ENCODE measurements around the gene SLIT3.

Gene SLIT3

DNA sequence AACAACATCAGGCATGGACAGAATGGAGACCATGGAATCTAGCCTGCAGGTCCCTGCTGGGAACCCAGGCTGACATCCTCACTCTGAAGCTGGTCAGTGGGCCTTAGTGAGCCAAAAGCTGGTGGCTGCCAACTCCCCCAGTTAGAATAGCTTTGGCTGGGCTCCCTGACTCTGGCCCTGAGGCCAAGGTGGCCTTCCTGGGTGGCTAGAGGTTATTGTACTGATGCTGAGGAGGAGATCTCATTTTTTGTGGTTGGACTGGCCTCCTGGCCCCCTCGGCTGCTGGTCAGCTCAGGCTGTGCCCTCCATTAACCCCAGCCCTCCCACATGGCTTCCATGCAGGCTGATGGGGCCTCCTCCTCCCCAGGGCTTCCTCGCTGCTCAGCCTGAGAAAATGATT is 620.5 kb downstream of the SLIT3 start:
- no peak for DNase-seq

DNA sequence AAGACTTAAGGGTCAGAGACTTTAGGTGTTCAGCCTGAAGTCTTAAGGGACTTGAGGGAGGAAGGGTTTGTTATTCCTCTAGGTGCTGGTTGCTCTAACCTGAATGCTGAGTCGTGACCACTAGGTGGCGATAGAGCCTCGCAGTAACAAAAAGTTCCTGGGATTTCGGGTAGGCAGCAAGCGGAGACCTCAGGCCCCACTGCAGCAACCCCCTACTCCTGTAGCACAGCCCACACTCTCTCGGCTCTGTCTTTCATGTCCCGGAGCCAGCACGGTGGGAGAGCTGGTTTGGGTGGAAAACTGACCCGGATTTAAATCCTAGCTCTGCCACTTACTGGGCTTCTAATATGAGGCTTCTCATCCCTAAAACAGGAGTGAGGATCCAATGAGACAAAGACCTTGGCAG is 621.4 kb downstream of the SLIT3 start:
- DNase-seq = peak; percentile 61

DNA sequence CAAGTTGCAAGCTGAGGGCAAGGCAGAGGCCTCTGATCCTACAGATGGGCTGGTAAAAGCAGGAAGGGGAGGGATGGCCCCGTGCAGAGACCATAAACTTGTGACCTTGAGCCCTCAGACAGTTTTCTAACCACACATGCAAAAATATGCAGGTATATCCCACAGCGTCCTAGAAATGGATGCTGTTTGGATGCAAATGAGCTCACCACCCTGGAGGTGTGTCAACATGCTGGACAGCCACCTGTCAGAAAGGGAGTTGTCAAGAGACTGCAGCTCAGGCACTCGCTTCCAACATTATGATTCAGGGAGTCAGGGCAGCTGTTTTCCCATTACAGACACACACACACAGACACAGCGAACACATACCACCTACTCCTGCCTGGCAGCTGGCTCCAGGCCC is 624.4 kb downstream of the SLIT3 start:
- no peak for DNase-seq

DNA sequence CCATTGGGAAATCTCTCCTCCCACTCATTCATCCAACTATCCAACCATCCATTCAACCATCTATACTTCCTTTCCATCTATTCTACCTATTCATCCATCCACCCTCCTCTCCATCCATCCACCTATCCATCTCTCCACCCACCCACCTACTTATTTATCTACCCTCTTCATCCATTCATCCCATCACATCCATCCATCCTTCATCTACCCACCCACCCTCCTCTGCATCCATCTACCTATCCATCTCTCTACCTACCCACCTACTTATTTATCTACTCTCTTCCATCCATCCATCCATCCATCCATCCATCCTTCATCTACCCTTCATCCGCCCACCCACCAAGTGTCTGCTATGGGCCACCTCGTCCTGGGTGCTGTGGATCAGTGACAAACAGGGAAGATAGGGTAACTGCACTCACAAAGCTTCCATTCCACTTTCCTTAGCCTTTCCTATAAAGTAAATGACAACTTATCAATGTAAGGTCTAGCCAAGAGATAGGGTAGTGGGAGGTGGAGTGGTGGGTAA is 625.0 kb downstream of the SLIT3 start:
- DNase-seq = no peak

DNA sequence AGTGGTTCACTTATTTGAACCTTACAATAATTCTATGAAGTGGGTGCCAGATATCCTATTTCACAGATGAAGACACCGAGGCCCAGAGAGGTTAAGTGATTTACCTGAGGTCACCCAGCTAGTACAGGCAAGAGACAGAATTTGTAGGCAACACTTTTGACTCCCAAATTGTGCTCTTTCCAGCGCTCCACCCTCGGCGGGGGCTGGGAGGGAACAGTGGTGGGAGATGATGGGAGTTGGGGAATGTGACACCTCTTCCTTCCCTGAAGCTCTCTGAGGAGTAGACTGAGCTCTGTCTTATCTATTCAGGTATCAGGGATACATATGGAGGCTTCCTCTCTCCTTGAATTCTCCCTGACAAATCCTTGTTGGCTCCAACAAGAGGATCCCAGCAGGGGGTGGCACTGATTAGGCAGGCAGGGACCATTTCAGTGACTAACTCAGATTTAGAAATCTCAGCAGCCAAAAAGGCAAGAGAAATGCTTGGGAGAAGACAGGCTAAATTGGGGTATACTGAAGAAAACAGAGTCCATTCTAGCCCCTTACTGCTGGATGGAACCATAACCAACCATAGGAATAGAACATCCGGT is 626.0 kb downstream of the SLIT3 start:
- DNase-seq = no peak

DNA sequence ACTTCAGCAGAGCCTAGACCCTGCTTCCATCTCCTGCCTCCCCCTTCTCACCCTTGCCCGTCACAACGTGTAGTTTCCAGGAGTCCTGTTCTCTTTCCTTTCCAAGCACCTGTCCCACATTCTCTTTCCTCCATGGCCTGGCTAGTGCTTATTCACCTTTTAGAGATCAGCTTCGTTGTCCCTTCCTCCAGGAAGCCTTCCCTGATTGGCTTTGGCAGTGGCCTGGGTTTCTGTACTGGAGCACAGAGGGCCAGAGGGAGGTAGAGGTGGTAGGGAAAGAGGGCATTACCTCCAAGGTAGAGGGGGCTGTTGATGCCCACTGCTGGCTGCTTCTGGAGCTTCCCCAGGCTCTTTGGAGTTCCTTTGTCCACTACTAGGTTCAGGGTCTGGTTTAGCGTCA is 628.1 kb downstream of the SLIT3 start:
- no peak for DNase-seq

DNA sequence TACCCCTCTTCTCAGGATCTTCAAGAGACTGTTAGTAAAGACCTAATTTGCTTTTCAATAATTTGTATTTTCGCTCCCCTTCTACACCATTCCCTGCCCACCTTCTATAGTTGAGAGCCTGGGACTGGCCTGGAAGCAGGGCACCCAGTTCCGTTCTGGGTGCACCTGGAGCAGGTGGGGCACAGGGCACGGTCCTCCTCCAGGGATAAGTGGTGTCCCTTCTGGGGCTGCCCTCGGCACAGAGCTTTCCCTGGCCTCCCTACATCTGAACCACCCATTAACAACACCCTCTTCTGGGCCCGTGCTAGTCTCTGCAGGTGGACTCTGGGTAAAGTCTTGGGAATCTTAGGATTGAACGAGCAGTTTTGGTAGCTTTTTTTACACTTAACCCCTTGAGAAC is 628.9 kb downstream of the SLIT3 start:
- no peak for DNase-seq

DNA sequence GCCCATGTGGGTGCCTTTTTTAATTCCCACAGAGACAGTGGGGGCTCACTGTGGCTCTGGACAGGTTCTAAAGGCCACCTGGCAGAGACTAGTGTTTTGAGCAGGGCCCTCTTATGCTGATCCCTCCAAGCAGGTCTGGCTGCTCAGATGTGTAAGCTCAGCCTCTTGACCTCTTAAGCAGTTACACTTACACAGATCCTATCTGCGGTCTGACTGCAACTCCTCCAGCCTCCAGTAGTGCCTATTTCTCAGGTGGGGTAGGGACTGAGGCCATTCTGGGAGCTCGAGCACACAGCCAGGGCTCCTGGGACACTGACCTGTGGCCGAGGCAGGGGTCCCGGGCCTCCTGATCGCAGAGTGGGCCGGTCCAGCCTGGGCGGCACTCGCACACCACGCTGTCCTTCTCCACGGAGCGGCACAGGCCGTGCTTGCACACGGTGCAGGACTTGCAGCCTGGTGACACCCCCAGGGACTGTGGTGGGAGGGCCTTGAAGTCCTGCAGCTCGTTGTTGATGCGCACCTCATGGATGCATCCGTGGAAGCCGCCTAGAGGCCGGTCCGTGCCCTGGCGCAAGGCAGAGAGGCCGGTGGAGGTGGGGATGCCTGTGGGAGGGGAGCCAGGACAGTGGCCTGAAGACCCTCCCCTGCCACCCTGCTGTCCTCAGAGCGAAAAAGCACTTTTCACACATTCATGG is 629.9 kb downstream of the SLIT3 start:
- DNase-seq = no peak

DNA sequence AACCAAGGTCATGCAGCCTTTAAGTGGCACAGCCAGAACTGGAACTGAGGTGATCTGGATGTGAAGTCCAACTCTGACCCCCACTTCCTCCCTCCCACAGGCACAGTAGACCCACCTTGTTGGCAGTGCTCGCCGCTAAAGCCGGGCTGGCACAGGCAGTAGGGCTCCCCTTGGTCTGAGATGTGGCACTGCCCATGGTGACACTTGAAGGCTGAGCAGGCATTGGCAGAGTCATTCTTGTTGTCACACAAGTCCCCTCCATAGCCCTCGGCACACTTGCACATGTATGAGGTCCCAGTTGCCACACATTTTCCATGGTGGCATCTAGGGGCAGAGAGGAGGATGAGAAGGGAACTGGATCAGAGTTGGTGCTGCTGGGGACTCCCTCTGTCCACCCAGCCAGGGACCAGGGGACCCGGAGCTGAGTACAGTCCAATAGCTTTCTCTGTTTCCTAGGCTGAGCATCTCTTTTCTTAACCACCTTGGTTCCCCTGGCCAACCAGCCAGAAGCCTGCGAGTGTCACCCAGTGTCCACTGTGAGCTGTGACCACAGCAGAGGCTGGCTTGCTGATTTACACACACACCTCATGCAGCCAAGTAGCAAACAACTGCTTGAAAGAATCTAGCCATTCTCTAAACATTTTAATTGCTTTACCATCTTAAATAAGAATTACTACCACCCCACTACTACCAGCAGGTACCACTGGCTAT is 631.1 kb downstream of the SLIT3 start:
- DNase-seq = no peak

DNA sequence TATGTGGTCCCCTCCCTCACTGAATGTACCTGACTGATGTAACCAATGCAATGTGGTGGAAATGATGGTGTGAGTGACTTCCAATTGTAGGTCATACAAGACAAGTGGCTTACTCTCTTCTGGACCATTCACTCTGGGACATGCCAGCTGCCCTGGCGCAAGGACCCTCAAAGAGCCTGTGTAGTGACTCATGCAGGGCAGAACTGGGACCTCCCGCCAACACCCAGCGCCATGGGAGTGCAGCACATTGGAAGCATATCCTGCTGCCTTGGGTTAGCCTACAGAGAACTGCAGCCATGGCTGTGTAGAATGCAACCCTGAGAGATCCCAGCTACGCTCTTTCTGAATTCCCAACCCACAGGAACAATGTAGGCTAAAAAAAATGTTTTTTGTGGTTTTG is 631.8 kb downstream of the SLIT3 start:
- no peak for DNase-seq

DNA sequence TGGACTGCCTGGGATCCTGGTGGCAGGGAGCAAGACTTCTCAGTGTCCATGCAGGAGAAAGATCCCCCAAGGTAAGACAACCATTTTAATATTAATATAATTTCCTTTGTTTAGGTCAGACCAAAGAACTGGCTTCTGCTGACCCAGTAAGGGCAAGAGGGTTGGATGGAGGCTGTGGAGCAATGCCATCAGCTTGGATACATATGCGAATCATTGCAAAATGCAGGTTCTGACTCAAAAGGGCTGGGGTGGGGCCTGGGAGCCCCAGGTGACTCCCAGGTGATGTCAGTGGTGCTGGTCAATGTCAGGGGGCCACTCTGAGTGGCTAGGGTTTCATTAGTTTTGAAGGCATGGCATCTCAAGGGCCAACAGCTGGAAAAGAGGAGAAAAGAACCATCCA is 632.9 kb downstream of the SLIT3 start:
- DNase-seq = no peak

DNA sequence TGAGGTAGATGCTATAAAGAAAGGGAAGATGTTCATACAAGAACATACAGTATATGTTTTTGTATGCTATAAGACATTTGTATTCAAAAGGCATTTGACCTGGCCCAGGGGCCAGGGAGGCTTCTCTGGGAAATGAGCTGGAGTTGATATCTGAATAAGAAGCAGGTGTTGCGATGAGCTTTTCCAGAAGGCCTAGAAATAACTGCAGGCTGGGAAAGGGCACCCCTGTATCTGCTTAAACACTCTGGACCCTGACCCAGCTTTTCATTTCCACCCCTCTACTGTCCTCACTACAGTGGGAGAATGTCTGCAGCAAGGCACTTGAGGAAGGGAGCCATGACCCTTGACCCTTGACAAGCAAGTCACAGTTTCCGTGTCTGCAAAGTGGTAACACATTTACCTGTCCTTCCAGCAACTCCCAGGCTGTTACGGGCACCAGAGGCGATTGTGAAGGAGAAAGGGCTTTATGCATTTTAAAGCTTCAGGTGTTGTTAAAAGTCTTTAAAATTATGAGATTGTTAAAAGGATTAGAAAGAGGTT is 633.6 kb downstream of the SLIT3 start:
- no peak for DNase-seq

DNA sequence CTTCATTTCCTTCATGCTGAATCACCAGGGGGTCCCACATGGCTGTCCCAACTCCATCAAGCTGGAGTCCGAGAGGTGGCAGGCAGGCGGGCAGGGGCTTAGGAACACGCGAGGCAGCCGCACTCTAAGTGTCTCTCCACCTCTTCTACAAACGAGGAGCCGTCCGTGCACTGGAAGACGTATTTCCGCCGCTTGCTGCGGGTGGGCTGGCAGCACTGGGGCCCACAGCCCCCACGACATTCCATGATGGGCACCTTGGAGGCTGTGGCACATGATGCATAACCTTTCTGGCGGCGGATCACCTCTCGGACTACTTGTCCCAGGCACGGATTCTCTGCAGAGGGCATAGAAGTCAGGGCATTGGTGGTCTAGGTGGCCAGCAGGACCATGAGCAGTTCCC is 634.6 kb downstream of the SLIT3 start:
- DNase-seq = no peak

DNA sequence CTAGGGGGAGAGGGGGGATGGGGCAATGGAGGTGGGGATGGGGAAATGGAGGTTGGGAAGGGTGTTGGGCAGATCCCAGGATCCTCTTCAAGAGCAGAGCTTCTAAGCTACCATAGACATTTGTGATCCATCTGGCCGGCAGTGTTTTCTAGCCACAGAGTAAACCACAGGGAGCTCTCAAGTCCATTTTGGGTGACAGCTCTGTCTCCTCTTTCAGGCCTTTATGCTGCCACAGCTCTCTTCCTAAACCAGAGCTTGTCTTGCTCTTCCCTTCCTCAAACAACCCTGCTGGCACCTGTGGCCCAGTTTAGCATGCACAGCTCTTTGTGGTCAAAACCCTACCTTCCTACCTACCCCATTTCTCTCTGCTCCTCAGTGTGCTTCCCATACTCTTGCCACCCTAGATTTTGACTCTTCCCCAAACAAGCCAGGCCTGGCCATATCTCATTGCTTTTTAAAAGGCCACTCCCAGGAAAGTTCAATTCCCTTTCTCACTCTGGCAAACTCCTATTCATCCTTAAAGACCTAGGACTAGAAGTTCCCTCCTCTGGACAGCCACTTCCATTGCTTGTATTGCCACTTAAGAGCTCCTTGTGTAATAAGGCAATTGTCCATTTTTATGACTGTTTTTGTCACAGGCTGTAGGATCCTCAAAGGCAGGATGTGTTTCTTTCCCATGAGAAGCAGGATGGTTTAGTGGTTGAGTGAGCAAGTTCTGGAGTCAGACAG is 637.5 kb downstream of the SLIT3 start:
- no peak for DNase-seq

DNA sequence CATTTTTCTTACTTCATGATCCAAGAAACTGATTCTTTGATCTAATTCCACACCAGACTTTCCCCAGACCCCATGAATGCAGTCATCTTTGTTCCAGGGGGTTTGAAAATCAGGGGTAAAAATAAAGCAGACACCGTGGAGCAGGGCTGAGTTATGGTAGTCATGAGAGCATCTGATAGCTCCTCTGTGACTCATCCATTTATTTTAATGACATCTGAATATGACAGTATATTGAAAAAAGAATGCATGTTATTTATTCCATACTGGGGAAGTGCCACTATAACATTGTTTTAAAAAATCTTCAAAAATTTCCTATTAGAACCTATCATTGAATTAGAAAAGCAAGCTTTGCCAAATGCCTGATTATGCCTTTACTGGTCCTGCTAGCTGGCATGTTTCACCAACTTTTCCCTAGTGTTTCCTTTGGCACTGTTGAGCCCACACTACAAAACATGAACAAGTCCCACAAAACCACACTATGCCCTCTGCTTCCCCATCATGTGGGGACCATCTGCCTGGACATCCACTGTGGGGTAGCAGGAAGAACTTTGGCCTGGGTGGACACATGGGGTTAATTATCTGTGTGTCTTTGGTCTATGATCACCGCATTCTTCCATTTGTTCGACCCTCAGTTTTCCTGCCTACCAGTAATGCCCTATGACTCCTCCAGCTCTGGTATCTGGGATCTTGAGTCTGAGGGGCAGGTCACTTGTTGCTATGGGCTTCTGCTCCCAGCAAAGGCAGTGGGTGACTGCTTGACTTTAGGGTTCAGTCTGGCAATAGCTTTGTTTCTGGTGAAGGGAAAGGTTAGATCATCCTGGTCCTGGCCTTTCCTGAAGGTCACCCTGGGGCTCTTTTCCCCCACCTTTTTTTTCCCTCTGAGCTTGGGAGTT is 639.1 kb downstream of the SLIT3 start:
- no peak for DNase-seq

DNA sequence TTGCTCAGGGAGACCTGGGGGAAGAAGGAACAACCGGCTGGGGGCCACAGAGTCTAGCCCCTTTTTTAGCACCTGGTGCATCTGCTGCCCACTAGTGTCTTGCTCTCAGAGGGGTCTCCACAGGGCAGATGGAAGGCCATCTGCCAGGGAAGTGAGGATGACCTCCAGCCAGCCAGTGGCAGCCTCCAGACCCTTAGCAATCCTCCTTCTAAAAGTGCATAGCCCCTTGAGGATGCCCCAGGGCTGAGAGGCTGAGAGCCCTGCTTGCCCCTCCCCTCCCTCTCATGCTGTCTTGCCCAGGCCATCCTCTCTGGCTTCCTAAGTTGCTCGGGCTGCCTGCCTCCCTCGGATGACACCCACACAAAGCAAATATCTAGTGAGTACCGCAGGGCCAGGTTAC is 640.2 kb downstream of the SLIT3 start:
- DNase-seq = no peak

DNA sequence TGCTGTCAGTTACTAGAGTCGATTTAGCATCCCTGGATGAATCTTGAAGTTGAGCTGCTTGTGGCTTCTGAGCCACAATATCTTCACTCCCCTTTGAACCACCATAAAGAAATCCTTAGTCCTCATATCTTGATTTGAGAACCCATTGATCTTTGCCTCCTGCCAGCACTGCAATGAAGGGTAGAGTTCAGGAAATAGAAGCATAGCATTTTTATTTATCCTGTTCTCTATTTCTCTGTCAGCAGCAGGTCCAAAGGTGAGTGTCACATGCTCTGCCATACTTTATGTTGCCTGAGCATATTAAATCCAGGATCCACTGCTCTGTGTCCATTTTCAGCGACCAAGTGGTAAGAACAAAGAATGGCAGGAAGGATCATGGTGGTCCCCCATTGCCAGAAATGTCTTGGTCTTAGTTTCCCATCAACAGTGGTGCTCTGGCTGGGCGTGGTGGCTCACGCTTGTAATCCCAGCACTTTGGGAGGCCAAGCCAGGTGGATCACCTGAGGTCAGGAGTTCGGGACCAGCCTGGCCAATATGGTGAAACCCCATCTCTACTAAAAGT is 641.6 kb downstream of the SLIT3 start:
- DNase-seq = no peak

DNA sequence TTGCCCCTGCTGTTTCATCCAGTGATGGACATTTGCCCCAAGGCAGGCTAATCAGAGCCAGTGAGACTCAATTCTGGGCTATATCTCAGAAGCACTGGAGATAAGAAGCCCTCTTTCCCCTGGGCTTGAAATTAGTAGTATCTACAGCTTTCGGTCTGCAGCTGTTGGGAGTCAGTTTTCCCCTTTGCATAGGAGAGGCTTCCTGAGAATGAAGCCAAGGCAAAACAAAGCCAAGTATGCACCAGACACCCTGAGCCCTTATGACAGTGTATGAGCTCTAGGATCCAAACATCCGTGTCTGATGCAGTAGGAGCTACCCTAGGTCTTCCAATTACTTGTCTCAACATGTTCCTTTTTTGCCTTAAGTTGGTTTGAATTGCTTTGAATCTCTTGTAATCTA is 642.5 kb downstream of the SLIT3 start:
- no peak for DNase-seq

DNA sequence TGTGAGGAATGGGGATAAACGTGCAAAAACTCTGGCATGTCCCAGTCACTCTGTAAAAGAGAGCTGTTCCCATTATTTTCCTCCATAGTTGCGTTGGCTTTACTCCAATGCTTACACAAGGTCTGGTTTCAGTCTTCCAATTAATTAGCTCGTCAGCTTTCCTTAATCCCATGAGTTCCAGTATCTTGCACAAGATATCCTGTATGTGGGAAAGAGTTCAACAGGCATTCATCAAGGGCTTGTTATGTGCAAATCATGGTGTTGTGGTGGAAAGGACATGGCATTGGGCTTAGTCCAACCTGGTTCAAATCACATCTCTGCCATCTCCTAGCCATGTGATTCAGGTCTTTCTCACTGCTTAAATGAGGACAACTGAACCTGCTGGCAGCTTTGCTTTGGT is 644.3 kb downstream of the SLIT3 start:
- no peak for DNase-seq

DNA sequence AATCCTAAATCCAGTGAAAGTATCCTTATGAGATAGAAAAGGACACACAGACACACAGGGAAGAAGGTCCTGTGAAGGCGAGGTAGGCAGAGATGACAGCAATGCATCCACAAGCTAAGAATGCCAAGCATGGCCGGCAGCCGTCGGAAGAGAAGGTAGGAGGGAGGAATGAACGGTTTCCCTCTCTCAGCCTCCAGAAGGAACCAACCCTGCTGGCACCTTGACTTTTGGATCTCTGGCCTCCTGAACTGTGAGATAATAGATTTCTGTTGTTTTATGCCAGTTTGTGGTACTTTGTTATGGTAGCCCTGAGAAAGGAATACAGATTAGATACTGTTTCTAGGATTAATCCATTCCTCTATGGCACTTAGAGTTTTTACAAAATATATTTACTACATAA is 645.6 kb downstream of the SLIT3 start:
- no peak for DNase-seq

DNA sequence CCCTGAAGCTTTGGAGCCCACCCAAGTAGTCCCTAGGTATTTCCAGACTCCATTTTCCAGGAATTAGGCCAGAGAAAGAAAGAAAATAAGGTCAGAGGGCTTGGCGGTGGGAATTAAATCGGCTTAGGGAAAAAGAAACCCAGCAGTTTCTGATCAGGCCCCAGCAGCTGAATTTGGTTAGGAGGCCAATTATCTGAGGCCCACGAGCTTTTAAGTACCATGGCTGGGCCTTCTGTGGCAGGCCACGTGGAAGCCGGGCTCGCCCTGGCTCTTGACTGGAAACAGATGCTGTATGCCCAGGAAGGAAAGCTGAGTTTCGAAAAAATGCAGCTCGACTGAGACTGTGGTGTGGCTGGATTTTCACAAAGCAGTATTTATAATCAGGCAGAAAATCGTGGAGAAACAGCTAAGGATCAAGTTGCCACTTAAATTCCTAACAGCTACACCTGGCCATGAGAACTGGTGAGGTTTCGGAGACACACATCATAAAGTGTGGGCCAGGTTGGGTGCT is 646.7 kb downstream of the SLIT3 start:
- DNase-seq = no peak

DNA sequence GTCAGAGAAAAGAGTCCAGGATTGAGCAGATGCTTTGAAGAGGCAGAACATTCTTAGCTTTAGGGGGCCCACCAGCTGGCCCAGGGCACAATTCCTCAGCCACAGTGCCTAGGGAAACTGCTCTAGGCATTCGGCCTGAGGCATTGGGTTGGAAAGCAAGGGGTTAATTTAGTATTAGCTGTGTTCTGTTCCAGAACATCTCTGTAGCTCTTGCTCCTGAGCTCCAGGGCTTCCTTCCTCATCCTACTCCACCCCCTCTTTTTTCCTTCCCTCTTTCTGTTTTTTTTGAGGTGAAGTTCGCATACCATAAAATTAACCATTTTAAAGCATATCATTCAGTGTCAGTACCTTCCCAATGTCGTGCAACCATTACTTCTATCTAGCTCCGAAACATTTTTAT is 647.3 kb downstream of the SLIT3 start:
- no peak for DNase-seq
